Activated effector memory CD4-positive, alpha-beta T cell treated with Interleukin-2 at 50 U/mL for 16 hours (primary cell): ENCODE measurements around the gene USP54.
"Not testable (repeated sequence)": the region's sequence is repeated elsewhere in the genome, so short reads cannot be mapped to it uniquely, and the experiment has no call there.

Source experiments
- DNase-seq: peaks from one replicate; pipeline ENCODE4 v3.0.0-alpha.2; 2020

The USP54 gene, protein sequence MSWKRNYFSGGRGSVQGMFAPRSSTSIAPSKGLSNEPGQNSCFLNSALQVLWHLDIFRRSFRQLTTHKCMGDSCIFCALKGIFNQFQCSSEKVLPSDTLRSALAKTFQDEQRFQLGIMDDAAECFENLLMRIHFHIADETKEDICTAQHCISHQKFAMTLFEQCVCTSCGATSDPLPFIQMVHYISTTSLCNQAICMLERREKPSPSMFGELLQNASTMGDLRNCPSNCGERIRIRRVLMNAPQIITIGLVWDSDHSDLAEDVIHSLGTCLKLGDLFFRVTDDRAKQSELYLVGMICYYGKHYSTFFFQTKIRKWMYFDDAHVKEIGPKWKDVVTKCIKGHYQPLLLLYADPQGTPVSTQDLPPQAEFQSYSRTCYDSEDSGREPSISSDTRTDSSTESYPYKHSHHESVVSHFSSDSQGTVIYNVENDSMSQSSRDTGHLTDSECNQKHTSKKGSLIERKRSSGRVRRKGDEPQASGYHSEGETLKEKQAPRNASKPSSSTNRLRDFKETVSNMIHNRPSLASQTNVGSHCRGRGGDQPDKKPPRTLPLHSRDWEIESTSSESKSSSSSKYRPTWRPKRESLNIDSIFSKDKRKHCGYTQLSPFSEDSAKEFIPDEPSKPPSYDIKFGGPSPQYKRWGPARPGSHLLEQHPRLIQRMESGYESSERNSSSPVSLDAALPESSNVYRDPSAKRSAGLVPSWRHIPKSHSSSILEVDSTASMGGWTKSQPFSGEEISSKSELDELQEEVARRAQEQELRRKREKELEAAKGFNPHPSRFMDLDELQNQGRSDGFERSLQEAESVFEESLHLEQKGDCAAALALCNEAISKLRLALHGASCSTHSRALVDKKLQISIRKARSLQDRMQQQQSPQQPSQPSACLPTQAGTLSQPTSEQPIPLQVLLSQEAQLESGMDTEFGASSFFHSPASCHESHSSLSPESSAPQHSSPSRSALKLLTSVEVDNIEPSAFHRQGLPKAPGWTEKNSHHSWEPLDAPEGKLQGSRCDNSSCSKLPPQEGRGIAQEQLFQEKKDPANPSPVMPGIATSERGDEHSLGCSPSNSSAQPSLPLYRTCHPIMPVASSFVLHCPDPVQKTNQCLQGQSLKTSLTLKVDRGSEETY (N-terminal part only)

DNA sequence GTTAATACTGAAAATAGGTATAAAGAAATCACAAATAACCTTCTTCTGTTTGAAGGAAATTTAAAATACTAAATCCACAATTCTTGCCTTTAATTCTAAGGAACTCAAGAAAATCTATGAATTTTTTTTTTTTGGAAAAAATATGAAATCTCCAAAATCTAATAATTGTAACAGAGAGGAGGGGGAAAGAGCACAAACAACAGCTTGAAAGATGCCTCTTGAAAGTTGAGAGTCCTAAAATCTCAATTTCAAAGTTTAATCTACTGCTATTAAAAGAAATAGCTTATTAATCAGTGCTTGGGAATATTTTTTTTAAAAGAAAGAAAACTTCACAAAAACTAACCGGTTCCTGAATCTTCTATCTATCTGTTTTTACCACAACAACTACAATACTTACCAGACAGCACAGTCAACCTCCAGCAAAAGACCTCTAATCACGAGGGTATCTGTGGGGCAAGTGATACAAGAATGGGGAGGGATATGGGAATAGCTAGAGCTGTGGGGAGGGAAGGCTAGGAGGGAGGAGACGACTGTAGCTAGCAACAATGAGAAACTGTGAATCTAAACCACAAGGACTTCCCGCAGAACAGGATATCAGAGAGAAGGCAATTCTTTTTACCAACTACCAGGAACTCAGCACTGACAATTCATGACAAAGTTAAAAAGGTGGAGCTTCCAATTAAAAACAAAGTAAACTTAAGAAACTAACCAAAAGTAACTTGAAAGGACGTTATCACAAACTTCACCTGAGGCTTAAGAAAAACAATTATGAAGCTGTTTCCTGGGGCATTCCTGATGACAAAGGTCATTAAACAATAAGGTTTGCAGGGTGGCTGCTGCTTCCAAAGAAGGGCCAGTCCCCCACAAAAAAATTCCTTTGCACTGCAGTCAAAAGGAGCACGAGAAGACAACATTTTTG, at the start of gene USP54:
USP54 (minus strand) TSS at position 462 of the 919 bp plus-strand sequence. CDS start 15,684 bp downstream, outside the sequence.
- no peak for DNase-seq

- no peak for DNase-seq
Observed at GRCh38 chr10:73639286-73639685, 48.1 kb upstream of the USP54 start.

GRCh38 chr10:73635781-73636180, 44.6 kb upstream of the USP54 start:
- DNase-seq, result no peak

DNA sequence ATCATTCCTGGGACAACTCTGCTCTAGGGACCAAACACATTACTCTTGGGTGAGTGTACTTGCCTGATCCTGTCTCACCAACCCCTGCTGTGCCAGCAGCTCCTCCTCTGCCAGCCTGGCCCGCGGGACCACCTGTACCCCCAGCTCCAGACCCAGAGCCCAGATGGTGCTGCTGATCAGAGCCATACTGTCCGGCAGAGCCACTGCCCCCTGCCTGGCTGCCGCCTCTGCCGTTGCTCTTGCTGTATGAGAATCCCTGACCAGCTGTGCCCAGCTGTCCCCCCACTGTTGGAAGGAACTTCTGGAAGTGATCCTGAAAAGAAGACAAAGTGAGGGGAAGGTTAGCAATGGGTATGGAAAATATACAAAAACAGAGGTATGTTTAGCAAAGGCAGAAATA, 43.3 kb upstream of the USP54 start:
- no peak for DNase-seq

- no peak for DNase-seq
Observed at GRCh38 chr10:73629165-73629564, 38.0 kb upstream of the USP54 start.

- no peak for DNase-seq
Observed at GRCh38 chr10:73628405-73628804, 37.3 kb upstream of the USP54 start.

- no peak for DNase-seq
Observed at GRCh38 chr10:73627300-73627699, 36.2 kb upstream of the USP54 start.

DNA sequence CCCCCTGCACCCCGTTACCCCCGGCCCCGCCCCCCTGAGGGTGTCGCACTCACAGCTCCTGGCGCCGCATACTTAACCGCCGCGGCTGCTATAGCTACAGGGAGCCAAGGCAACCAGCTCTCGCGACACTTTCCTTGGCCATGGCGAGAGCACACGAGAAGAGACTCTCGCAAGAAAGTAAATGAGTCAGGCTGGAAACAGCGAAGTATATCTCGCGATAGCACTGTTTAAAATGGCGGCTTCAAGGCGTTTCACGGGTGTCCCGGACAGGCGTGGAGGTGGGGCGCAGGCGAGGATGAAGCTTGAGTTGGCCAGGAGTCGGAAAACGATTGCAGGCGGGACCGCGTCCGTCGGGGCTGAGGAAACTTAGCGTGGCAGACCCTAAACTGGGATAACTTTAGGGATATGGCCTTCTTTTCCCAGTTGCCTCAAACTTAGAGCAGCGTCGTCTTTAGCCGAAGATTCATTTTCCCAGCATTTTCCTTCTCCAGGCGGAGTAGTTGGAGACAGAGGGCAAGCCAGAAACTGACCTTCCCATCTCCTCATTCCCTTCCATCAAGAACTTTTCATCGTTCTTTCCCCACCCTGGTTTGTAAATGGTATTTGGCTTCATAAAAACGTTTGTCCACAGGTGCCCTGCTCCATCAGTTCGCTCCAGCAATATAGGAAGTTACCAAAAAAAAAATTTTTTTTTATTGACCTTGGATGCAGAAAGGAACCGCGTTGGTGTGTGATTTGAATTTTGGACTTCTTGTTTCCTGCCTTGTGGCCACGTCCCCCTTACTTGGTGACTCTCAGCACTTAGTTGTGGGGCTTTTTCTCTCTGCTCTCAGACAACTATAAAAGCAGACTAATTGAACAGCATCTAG, 35.0 kb upstream of the USP54 start:
- DNase-seq, result peak; percentile 82

DNA sequence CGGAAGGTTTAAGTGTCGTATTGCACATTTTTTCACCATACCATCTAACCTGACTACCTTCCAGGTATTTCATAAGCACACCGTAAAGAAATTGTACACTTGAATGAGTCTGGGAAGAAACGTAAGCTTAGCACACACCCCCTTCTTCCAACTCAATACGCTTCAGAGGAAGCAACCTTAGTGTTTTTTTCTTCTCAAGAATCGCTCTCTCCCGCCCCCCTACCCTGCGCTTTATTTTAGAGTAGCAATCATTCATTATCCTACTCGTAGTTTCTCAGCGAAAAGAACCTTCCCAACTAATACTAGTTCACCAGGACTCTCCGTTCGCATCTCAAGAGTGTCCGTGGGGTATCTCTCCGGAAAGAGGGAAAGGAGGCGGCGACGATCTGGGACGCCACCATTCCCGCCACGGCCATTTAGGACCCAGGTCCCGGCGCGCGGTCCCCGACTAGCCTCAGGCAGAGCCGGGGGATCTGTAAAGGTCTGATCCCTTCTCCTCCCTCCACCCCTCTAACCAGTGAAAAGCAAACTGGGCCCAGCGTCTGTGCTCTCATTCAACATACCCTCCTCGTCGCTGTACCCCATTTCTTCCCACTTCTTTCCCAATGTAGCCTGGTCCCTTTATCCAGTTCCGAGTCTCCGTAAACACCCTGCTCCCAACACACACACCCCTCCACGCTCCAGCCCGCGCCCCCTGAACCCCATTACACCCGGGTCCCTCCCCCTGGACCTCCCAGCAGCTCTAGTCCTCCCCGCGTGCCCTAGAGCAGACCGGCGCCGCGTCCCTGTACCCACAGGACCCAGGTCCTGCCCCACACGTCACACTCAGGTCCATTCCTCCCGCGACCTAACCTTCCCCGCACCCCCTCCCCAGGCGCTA, 34.1 kb upstream of the USP54 start:
- DNase-seq, result no peak

DNA sequence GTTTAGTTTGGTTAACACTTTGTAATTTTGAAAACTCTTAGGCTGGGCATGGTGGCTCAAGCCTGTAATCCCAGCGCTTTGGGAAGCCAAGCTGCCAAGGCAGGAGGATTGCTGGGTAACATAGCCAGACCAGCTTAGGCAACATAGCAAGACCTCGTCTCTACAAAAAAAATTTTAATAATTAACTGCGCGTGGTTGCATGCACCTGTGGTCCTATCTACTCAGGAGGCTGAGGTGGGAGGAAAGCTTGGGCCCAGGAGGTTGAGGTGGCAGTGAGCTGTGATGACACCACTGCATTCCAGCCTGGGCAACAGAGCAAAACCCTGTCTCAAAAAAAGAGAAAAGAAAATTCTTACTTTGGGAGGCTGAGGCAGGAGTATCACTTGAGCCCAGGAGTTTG, 31.9 kb upstream of the USP54 start:
- DNase-seq, result no peak

- not testable (repeated sequence) for DNase-seq
Observed at GRCh38 chr10:73620974-73621373, 29.8 kb upstream of the USP54 start.

DNA sequence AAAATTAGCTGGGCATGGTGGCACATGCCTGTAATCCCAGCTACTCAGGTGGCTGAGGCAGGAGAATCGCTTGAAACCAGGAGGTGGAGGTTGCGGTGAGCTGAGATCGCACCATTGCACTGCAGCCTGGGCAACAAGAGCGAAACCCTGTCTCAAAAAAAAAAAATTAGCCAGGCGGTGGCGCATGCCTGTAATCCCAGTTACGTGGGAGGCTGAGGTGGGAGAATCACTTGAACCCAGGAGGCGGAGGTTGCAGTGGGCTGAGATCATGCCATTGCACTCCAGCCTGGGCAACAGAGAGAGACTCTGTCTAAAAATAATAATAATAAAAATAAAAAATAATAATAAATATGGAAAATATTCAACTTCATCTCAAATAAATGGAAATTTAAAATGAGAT, 26.0 kb upstream of the USP54 start:
- not testable (repeated sequence) for DNase-seq

DNA sequence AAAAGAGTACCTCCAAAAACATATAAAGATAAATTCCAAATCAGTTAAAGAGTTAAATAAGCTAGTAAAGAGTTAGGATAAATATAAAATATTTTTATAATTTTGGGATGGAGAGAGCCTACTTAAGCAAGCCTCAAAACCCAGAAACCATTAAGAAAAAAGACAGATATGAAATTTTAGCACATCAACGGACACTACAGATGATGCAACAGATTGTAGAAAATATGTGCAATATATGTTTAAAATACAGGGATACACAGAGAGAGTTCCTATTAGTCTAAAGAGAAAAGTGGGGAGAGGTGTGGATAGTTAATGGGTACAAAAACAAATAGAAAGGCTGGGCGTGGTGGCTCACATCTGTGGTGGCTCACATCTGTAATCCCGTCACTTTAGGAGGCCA, 23.6 kb upstream of the USP54 start:
- DNase-seq, result no peak

GRCh38 chr10:73609116-73609515, 18.0 kb upstream of the USP54 start:
- DNase-seq, result no peak

- DNase-seq, result no peak
Observed at GRCh38 chr10:73601486-73601921, 10.4 kb upstream of the USP54 start.

- DNase-seq, result no peak
Observed at GRCh38 chr10:73597346-73597745, 6.2 kb upstream of the USP54 start.

DNA sequence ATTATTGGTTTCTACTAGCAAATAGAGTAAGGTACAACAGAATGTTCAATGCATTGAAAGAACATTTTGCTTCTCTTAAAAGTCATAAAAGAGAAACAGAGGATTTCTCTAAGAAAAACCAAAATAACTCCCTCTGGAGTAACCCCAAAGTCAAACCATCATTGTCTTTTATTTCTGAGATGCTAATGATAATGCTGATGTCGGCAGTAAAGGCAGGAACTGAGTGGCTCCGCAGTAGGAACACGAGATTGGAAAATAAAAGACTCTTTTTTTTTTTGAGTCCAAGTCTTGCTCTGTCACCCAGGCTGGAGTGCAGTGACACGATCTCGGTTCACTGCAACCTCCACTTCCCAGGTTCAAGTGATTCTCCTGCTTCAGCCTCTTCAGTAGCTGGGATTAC, 2.7 kb upstream of the USP54 start:
- DNase-seq, result no peak

- no peak for DNase-seq
Observed at GRCh38 chr10:73593110-73593509, 2.0 kb upstream of the USP54 start.

- DNase-seq, result no peak
Observed at GRCh38 chr10:73591935-73592699, 975 bp upstream of the USP54 start.
